Thyroid gland (tissue), 4 donors: ENCODE measurements around the gene TYRO3.

Source experiments
- CTCF ChIP-seq, 6 experiments: fragments of 200-600 bp in 3 of 6; fragments of 450-650 bp in 3 of 6; sonication (generic) in 3 of 6; IDR thresholded peaks; one replicate each; pipeline ENCODE4 v1.5.1; 2016 to 2019; ENCODE audit warnings: antibody characterized with exemption in 6 of 6, mild to moderate bottlenecking in 2 of 6, inconsistent platforms in 1 of 6, moderate library complexity in 1 of 6
- POLR2A ChIP-seq, 2 donors: fragments of 450-650 bp; IDR thresholded peaks; one replicate each; pipeline ENCODE4 v1.6.1; 2017; ENCODE audit warnings: antibody characterized with exemption in 2 of 2, mild to moderate bottlenecking in 2 of 2, moderate library complexity in 1 of 2

GRCh38 chr15:41564286-41564959 is 5.4 kb downstream of the TYRO3 start:
- TF ChIP-seq CTCF (IDR thresholded peaks at IDR 0.05) (no peak), POLR2A (IDR thresholded peaks at IDR 0.05) (no peak)
